ENCODE measurements around the gene HTR2A. TPM values are rescaled to one million over a fixed set of nuclear protein-coding genes. Genes with fewer than 3 reads are reported as not detected.

Gene HTR2A
- not detected in 5 replicates for total RNA-seq (2022; extraction: Qiagen RNA extraction)

DNA sequence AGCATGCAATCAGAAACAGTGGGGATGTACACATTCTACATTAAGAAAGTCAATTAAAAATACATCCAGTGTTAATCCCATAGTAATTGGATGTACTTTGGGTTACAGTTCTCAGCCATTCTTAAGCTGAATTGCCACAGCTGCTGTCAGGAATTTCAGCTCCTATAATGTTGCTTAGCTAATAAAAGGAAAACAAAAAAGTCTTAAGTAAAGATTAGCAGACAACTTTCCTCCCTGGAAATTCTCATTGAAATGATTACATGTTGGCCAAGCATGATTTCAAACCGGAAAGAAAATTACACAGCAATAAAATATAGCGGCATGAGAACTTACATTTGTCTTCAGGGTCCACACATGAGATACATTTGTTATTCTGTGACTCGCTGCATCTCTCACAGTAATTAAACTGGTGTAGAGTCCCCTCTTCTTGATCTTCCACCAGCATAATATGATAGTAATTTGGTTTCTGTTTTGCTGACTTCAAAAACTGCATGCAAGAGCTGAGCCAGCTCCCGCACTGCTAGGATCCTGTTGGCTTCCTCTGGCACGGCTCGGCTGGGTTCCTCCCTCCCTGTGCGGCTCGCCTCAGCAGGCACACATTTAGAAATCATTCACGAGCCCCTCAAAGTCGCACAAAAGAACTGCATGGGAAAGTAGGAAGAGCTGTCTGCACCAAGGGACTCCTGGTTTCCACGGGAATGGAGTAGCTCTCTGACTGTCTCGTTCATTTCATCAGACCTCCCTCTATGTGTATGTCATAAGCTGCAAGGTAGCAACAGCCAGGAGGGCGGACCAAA lies at the start of gene HTR2A:
Gene HTR2A, minus strand, starts transcription at position 713 of the 797 bp plus-strand sequence. CDS start 1,147 bp downstream, outside the sequence.

GRCh38 chr13:46796515-46797474 lies 100.1 kb downstream of the HTR2A start, which contains the start of gene ESD:
Gene ESD, minus strand, starts transcription at chr13:46797161. Its CDS starts 5,748 bp downstream, at chr13:46791413.

Other genes with a start within 250 kb of the HTR2A start
- gene ESD, start 99.9 kb downstream of the HTR2A start, total RNA-seq (2022; extraction: Qiagen RNA extraction), result 81.2 to 103 TPM (median 84.8 TPM) in 5 replicates